Inferior parietal cortex (tissue), 1 donor: Measurements from ENCODE around the gene UBA3.

Experiments
- DNase-seq: peaks from one replicate; pipeline ENCODE4 v3.0.0-alpha.2; 2016; ENCODE audit errors: extremely low spot score

The UBA3 gene

DNA sequence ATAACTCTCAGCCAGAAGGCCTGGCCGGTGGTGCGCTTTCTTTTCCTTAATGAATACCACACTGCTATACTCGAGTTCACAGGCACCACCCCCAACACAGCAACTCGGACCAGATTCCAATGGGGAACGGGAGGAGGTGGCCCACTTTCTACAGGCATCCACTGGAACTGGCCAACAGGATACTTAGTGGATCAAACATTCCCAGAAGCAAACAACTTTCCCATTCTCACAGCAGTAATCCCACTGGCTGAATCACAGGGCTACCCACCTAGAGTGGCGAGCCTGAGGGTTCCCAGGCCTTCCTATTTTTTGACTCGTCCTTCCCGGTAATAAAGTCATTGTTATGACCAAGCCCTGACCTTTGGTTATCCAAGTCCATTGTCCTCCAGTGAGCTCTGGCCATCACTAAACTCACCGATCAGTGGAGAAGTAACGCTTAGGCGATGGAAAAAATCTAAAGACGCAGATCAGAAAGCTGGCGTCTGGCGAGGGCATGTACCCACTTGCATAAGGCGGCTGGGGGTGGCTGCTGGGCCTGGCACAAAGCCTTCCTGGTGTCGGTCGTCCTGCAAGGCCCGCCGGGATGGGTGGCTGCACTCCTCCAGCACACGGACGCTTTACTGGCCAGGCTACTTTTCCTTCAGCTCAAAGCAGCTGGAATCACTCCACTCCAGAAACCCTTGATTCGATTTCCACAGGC is 67.9 kb downstream of the UBA3 start:
- DNase-seq: no peak

GRCh38 chr3:69011096-69011730 is 69.0 kb downstream of the UBA3 start:
- no peak for DNase-seq

GRCh38 chr3:69009559-69010410 is 70.4 kb downstream of the UBA3 start:
- no peak for DNase-seq

GRCh38 chr3:69008980-69009379 is 71.2 kb downstream of the UBA3 start:
- DNase-seq: no peak

DNA sequence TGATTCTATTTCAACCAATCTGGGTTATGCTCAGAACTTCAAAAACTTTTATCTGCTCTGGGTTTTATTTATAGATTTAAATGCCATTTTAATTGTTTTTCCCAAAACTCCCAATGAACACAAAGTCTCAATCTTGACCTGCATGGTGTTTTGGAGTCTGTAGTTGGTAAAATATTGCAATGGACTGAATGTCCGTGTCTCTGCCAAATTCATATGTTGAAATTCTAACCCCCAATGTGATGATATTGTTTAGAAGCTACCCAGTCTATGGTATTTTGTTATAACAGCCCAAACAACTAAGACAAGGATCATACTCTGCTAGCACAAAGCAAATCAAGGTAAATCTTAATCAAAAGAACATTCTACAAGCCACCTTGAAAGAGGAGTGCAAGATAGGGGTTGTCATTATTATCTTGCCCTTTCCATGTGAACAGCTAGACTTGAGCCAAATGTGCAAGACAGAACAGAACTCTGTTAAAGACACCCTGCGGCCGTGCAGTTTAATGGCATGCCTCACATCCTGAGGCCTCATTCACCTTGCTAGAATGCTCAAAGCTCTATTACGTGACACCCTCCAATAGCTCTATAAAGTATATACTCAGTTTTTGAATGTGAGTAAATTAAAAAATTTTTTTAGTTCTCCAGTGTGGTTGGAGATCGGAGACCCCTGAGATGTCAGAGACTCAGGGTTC is 74.2 kb downstream of the UBA3 start:
- no peak for DNase-seq

DNA sequence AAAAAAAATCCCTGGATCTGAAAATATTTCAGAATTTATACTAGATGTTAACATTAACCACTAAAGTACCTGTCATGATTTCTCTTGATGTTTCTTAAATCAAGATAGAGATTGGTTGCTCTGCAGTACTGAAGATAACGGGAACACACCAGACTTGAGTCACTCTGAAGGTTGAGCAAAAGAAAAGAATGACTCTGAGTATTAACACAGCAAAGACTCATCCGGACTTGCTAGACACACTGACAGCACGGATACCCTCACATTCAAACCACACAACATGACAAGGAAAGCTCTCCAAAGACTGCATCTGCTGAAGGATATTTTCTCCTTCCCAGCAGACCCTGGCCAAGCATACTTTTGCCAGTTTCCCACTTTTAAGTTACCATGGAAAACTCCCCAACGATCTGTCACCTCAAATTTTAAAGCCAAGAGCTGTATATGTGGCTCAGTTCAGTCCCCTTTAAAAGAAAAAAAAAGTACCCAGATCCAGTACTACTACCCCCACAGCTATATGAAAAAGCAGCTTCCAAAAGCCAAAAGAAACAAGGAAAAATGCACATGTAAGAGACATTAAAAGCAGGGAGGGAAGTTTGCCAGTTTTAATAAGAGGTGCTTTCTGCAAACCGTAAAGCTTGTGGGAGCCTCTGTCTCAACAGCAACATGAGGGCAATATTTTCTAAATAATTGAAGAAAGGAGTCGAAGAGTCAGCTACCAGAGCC is 74.9 kb downstream of the UBA3 start:
- DNase-seq: no peak
